K562 (cell line): ENCODE results near the gene TMEM185B. TPM values are rescaled to one million over a fixed set of nuclear protein-coding genes. Genes with fewer than 3 reads are reported as not detected.

ENCODE experiments used
- ARID1B ChIP-seq: fragments of 450-650 bp; IDR thresholded peaks from 2 replicates; pipeline ENCODE4 v1.6.1; 2016; ENCODE audit warnings: antibody characterized with exemption, mild to moderate bottlenecking, inconsistent platforms
- BRCA1 ChIP-seq, 2 experiments: fragments of 450-650 bp in 1 of 2; sonication (generic) in 1 of 2; formaldehyde crosslinking in 1 of 2; IDR thresholded peaks; 2 replicates each; pipeline versions ENCODE4 v1.5.0 to v1.6.1; 2017 to 2020; ENCODE audit warnings: mild to moderate bottlenecking in 1 of 2, missing genetic modification reagents in 1 of 2
- CBX5 ChIP-seq: IDR thresholded peaks from 2 replicates; pipeline ENCODE4 v1.6.1; 2014; ENCODE audit warnings: low read depth, borderline replicate concordance
- FOXP1 ChIP-seq: sonication (generic); formaldehyde crosslinking; IDR thresholded peaks from 2 replicates; pipeline ENCODE4 v1.8.0; 2022; ENCODE audit warnings: mild to moderate bottlenecking, missing genetic modification reagents
- L3MBTL2 ChIP-seq: fragments of 450-650 bp; IDR thresholded peaks from 2 replicates; pipeline ENCODE4 v1.6.1; 2016; ENCODE audit warnings: mild to moderate bottlenecking, moderate library complexity
- PKNOX1 ChIP-seq: fragments of 450-650 bp; IDR thresholded peaks from 2 replicates; pipeline ENCODE4 v1.6.1; 2016
- RERE ChIP-seq: sonication (generic); formaldehyde crosslinking; IDR thresholded peaks from 2 replicates; pipeline ENCODE4 v1.8.0; 2023; ENCODE audit warnings: missing genetic modification reagents, mild to moderate bottlenecking, borderline replicate concordance
- TAF1 ChIP-seq: IDR thresholded peaks from 2 replicates; pipeline ENCODE4 v1.6.1; 2011; ENCODE audit warnings: mild to moderate bottlenecking, low read length, moderate library complexity; ENCODE audit not compliant: insufficient read depth, control insufficient read depth, severe bottlenecking; ENCODE audit errors: extremely low read depth
- polyA plus RNA-seq, 8 experiments: library from polyadenylated mRNA; depleted of rRNA in 4 of 8; stranded (reverse) in 5 of 8; unstranded in 3 of 8; fragments of >200 nt; fragmentation: Nextera tagmentation in 2 of 8; fragmentation: Illumina TruSeq in 1 of 8; extraction: Ambion mirVana in 2 of 8; extraction: Trizol in 1 of 8; gene quantifications; 2 replicates each; pipeline versions ENCODE4 v1.2.1 to v1.2.3, GENCODE V29; 2011 to 2014; ENCODE audit warnings: inconsistent platforms in 1 of 8, missing spikeins in 1 of 8
- total RNA-seq, 7 experiments: library from RNA; depleted of rRNA in 6 of 7; stranded (reverse); fragments of >200 nt in 6 of 7; fragmentation: Illumina TruSeq in 2 of 7; extraction: Trizol in 2 of 7; gene quantifications; 2 replicates each; pipeline versions ENCODE4 v1.2.1 to v1.2.3, GENCODE V29; 2011 to 2021; ENCODE audit warnings: low replicate concordance in 1 of 7
- TF ChIP-seq, protein P1 (sequence below): sonication (generic); formaldehyde crosslinking; IDR thresholded peaks from 2 replicates; pipeline ENCODE4 v1.8.1; 2022; ENCODE audit warnings: missing genetic modification reagents
- TF ChIP-seq, protein P2 (sequence below): fragments of 250-450 bp; sonication (Bioruptor Pico); IDR thresholded peaks from 2 replicates; pipeline ENCODE4 v1.8.0; 2021; ENCODE audit warnings: borderline replicate concordance, mild to moderate bottlenecking, moderate library complexity; ENCODE audit not compliant: poor library complexity, severe bottlenecking

The TMEM185B gene
- total and polyA plus RNA-seq, 9 of the 15 experiments (the other 6 are each of a cell fraction or from before 2014, with no cell fraction given), result 2.9 to 28.2 (median 11.5) TPM

DNA sequence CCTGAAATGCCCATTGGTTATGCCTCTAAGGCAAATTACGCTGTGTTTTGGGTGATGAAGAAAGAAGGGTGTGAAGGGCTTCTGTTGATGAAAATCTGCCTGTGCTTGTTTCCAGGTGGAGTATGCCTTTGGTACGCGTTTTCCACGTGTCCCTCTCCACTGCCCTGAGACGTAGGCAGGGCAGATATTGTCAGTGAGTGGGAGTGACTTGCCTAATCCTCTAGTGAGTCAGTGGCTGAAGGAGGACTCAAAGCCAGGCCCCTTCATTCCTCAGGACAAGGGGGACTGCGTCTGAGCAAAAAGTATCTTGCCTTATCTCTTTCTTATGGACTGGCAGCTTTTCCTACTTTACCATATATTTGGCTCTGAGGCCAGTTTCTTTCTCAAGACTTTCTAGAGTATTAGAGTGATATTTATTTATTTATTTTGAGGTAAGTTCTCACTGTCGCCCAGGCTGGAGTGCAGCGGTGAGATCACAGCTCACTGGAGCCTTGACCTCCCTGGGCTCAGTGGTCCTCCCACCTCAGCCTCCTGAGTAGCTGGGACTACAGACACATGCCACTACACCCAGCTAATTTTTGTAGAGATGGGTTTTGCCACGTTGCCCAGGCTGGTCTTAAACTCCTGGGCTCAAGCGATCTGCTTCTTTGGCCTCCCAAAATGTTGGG lies 39.7 kb upstream of the TMEM185B start (continued):
- no peak for TF ChIP-seq RERE
- peak; percentile 64; the same call in 1 of the 2 replicates for TF ChIP-seq L3MBTL2
- no peak for TF ChIP-seq BRCA1 (IDR thresholded peaks at IDR 0.05)
- no peak for TF ChIP-seq BRCA1 (CRISPR knock-in tag; IDR thresholded peaks at IDR 0.05)
- TF ChIP-seq FOXP1 (CRISPR knock-in tag), result no peak
- peak; percentile 73 for TF ChIP-seq ARID1B
- TF ChIP-seq, protein P1, sequence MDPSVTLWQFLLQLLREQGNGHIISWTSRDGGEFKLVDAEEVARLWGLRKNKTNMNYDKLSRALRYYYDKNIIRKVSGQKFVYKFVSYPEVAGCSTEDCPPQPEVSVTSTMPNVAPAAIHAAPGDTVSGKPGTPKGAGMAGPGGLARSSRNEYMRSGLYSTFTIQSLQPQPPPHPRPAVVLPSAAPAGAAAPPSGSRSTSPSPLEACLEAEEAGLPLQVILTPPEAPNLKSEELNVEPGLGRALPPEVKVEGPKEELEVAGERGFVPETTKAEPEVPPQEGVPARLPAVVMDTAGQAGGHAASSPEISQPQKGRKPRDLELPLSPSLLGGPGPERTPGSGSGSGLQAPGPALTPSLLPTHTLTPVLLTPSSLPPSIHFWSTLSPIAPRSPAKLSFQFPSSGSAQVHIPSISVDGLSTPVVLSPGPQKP (CRISPR knock-in tag), result no peak
- TF ChIP-seq PKNOX1, result peak; percentile 50
- TF ChIP-seq, protein P2, sequence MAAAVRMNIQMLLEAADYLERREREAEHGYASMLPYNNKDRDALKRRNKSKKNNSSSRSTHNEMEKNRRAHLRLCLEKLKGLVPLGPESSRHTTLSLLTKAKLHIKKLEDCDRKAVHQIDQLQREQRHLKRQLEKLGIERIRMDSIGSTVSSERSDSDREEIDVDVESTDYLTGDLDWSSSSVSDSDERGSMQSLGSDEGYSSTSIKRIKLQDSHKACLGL (CRISPR knock-in tag), result no peak
- no peak for TF ChIP-seq TAF1
- no peak for TF ChIP-seq CBX5
- TF ChIP-seq, all 486 proteins: peak for 46
